RWPE1 (cell line): Measurements from ENCODE around the gene FOXL3.

Experiments
- CTCF ChIA-PET: fragments of 350-600 bp; sonication (Branson Sonifier 250); formaldehyde crosslinking; extraction: SDS; loops from one replicate; lab custom pipeline; 2021; lab: Yijun Ruan, JAX
- POLR2A ChIA-PET: fragments of 400-600 bp; formaldehyde crosslinking; extraction: SDS; loops from one replicate; lab custom pipeline; 2020; ENCODE audit warnings: antibody characterized with exemption; ENCODE audit not compliant: low non-redundant PET; lab: Yijun Ruan, JAX
- DNase-seq: peaks from one replicate; pipeline ENCODE4 v3.0.0; 2012; ENCODE audit warnings: low spot score
- H3K27ac ChIP-seq: fragments of 450-650 bp; 2 replicates; pipeline ENCODE4 v1.5.1; 2017
- TF ChIP-seq, protein P1 (sequence below): fragments of 450-650 bp; conservative IDR thresholded peaks from 2 replicates; pipeline ENCODE4 v1.5.1; 2017; ENCODE audit warnings: low read depth, mild to moderate bottlenecking

FOXL3 gene

GRCh38 chr7:280461-280860, 9.5 kb upstream of the FOXL3 start:
- TF ChIP-seq, protein P1, sequence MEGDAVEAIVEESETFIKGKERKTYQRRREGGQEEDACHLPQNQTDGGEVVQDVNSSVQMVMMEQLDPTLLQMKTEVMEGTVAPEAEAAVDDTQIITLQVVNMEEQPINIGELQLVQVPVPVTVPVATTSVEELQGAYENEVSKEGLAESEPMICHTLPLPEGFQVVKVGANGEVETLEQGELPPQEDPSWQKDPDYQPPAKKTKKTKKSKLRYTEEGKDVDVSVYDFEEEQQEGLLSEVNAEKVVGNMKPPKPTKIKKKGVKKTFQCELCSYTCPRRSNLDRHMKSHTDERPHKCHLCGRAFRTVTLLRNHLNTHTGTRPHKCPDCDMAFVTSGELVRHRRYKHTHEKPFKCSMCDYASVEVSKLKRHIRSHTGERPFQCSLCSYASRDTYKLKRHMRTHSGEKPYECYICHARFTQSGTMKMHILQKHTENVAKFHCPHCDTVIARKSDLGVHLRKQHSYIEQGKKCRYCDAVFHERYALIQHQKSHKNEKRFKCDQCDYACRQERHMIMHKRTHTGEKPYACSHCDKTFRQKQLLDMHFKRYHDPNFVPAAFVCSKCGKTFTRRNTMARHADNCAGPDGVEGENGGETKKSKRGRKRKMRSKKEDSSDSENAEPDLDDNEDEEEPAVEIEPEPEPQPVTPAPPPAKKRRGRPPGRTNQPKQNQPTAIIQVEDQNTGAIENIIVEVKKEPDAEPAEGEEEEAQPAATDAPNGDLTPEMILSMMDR = no peak
- POLR2A ChIA-PET = no interaction called here
- DNase-seq = no peak
- CTCF ChIA-PET = no interaction called here
- H3K27ac ChIP-seq = no peak overlapping the region

DNA sequence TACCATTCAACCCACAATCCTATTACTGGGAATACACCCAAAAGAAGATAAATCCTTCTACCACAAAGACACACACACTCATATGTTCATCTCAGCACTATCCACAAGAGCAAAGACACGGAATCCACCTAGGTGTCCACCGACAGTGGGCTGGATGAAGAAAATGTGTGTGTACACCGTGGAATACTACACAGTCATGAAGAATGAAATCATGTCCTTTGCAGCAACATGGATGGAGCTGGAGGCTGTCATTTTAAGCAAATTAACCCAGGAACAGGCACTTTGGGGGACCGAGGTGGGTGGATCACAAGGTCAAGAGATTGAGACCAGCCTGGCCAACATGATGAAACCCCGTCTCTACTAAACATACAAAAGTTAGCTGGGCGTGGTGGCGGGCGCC, 8.3 kb upstream of the FOXL3 start:
- no peak for DNase-seq
- TF ChIP-seq, protein P1 = no peak
- ChIA-PET CTCF (no interaction called here), POLR2A (no interaction called here)
- no peak overlapping the region for H3K27ac ChIP-seq

- DNase-seq = no peak
- no peak overlapping the region for H3K27ac ChIP-seq
- TF ChIP-seq, protein P1 = no peak
- POLR2A ChIA-PET = no interaction called here
- CTCF ChIA-PET = no interaction called here
These were observed 7.3 kb upstream of the FOXL3 start for GRCh38 chr7:282621-283020.

DNA sequence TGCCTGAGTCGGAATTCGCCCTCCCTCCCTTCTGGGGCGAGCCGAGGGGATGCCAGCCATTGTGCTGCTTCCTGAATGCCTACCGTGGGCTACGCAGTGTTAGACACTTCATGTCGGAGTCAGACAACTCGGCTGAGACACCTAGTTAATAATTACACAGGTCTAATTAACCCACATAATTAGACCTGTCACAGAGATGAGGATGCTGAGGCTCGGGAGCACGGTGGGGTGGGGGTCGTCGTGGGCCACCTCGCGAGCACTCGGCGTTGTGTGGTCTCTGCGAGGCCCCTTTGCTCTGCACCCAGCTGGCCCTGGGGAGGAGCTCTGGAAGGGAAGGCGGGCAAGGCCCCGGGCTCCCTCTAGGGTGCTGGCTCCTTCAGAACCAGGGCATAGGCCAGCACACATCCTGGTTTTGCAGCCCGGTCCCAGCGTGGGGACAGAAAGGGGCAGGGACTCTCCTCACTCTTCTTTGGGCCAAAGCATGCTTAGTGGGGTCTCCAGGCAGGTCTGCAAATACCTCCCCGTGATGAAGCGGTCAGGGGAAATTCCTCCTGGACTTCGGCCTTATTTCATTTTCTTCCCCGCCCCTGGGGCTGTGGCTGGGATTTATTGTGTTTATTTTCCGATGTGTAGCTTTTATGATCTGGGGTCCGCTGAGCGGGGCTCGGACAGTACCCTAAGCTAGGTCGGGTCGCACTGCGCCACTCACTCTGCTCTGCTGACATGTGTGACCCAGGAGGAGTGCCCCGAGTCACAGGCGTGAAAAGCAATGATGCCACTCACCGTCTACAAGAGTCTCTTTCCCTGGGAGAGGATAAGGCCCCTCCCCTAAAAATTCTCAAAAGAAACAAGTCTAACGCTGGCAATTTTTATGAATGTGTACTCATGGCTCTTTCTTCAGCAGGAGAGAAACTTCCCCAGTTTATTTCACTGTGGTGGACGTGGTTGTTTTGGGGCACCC, 4.9 kb upstream of the FOXL3 start:
- ChIA-PET CTCF (interaction anchor here (0.5 kb wide), 1 partner anchor 77 kb away, joined by 7 read pairs; no protein-coding TSS in a partner anchor), POLR2A (no interaction called here)
- H3K27ac ChIP-seq = no peak overlapping the region
- DNase-seq = no peak
- TF ChIP-seq, protein P1 = no peak

DNA sequence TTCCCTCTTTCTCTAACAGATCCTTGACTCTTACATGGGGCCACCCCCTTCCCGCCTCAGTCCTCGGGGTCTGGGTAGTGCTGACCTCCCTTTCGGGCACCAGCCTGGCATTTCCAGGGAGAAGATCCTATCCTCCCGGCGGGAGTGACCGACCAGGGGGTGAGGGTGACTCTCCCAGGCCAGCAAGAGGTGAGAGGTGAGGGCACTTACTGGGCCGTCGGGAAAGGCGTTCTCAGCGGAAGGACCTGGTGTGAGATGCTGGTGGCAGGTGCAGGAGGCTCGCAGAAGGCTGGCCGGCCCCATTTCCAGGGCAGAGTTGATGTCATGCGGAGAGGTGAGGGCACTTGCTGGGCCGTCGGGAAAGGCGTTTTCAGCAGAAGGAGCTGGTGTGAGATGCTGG, 4.2 kb upstream of the FOXL3 start:
- TF ChIP-seq, protein P1 = no peak
- no peak for DNase-seq
- H3K27ac ChIP-seq = no peak overlapping the region
- ChIA-PET POLR2A (no interaction called here), CTCF (no interaction called here)

DNA sequence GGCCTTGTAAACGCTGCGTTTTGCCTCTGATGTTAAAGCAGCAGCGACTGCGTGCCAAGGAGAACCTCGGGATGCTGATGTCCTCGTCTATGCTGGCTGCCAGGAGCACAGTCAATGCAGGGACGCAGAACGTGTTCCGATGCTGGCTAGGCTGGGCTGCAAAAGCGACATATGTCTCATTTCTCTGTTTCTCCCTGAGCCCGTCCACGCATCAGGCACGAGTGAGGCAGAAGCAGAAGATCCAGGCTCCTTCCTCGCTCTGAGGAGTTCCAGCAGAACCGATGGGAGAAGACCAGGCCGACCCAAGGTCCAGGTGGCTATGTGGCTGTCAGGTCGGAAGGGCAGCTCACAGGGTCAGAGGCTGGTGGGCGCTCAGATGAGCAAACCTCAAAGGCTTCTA, 3.7 kb upstream of the FOXL3 start:
- TF ChIP-seq, protein P1 = no peak
- H3K27ac ChIP-seq = no peak overlapping the region
- ChIA-PET CTCF (no interaction called here), POLR2A (no interaction called here)
- no peak for DNase-seq
